Midbrain (tissue), 1 donor: ENCODE results near the gene FBXL7.

Experiments
- DNase-seq: peaks from one replicate; lab custom pipeline; 2025; lab: John Stamatoyannopoulos, UW

FBXL7 gene

DNA sequence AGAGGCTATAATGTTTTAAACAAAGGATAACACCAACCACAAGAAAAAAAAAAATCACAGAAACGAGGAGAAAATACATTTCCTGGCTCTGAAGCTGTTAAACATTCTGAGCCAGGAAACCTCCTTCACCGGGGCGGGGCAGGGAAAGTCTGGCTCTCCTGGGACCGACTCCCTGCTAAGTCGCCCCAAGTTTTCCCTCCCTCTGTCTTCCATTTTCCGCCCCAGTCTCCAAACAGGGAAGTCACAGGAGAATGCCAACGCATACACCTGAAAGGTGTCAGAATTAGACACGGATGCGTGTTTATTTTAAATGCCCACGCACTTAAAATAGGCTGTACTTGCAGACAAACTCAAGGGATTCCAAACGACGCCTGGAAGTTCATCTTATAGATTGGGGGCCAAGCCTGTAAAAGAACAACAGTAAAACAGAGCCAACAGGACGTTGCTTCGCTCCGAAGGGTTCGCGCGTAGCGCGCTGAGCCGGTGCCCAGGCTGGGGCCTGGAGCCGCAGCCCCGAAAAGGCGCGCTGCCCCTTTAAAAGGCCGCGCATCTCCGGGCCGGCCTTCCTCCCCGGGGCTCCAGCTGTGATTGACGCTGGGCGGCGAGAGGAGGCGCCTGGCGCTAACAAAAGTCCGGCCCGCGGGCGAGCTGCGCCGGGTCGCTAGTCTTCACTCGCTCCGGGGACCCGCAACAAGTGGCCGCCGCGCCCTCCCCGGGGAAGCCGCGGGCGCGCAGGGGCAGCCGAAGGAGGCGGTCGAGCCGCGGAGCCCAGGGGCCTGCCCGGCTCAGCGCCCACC is at the start of gene FBXL7:
Gene FBXL7, plus strand, starts transcription at position 653 of the 797 bp plus-strand sequence.
- DNase-seq = peak; percentile 88

DNA sequence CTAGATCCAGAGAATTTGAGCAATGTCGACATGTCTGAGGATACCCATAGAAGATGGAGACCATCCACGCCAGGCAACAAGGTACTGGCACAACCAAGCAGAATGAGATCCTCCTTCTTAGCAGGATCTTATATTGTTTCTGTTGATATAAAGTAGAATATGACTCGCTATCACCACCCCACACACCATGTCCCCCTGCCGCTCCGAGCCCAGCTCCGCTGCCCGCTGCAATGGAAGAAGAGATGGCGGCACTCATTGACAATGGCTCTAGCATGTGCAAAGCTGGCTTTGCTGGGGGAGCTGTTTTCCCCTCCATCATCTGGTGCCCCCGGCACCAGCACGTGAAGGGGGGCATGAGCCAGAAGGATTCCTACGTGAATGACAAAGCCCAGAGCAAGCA is 49.5 kb upstream of the FBXL7 start:
- DNase-seq = no peak

GRCh38 chr5:15450949-15451348 is 49.0 kb upstream of the FBXL7 start:
- DNase-seq = no peak

DNA sequence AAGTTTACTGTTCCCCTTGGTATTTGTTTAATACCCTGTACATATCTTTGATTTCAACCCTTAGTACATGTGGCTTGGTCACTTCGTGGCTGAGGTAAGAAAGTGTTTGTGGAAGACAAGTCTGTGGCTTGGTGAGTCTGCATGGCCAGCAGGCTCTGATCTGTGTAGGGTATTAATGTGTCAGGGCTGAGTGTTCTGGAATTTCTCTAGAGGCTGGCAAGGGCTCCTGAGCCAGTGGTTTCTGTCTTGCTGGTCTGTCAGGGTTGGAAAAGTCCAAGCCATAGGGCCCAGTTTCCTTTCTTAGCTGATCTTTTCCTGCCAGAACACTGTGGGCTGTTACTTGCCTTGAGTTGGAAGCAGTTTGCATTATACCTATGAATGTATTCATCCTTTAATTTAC is 48.0 kb upstream of the FBXL7 start:
- no peak for DNase-seq

DNA sequence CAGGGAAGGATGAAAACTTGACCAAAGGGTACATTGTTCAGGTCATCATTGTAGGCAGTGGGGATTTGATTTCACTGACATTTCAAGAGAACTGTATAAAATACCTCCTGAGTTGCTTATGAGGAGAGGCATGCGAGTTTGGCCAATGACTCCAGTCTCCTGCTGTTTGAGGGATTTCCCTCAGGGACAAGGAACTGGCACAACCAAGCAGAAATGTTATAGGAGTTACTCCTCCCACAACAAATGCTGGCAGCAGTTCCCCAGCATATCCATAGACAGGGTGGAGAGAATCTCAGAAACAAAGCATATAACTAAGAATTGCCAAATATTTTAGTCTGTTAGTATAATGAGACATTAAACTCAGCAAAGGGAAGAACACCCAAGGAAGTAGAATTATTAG is 47.2 kb upstream of the FBXL7 start:
- DNase-seq = no peak

GRCh38 chr5:15459200-15459599 is 40.8 kb upstream of the FBXL7 start:
- DNase-seq = no peak

- DNase-seq = no peak
Observed at GRCh38 chr5:15463231-15463980, 36.6 kb upstream of the FBXL7 start.

DNA sequence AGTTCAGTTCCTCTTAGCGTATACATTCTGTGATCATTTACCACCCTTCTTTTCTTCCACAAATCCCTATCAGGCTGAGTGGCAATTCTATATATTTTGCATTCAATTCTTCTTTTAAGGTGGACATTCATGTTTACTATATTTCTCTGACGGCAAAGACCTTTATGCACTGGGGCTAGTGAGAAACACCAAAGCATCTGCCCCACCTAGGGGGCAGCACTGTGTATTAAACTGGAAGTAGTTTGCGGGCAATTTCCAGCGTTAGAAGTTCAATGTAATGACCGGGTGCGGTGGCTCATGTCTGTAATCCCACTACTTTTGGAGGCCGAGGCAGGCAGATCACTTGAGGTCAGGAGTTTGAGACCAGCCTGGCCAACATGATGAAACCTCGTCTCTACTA is 27.9 kb upstream of the FBXL7 start:
- no peak for DNase-seq

DNA sequence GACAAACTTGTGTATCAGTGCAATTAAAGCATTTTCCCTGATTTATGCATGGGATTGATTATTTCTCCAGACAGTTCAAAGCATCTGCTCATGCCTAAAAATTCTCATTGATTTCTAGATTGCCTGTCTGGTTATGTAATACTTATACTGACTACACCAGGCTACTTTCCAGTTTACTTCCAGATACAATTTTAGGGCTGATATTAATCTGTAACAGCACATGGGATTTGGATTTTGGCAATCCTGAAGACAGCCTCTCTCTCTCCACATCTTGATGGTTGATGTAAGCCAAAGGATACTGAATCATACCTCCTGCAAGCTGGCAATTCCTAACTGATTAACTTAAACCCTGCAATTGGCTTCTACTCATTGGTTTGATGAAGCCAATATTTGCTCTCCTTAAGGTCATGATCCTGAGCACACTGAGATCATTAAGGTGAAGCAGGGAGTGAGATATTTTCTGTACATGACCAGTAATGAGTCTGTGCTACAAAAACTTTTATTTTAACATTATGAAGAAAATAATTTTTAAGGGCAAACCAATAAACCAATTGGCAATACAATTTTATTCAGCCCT is 25.7 kb upstream of the FBXL7 start:
- DNase-seq = no peak

DNA sequence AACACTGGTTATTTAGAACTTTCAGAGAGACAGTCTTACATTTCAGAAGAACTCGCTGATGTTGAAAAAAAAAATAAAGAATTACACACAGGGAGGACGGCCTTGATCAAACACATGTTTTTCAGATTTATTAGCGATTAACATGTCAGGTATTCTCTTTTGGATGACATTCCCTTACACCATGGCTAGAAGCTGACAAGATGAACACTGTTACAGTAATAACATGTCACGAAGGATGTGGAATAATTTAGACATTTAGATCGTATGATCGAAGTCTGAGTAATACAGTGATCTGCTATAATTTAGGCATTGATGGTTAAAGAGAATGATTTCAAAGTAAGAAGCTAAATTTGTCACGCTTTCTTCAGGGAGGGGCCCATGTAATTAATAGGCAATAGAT is 24.6 kb upstream of the FBXL7 start:
- no peak for DNase-seq

- no peak for DNase-seq
Observed at GRCh38 chr5:15476977-15477376, 23.0 kb upstream of the FBXL7 start.

- no peak for DNase-seq
Observed at GRCh38 chr5:15480436-15480835, 19.5 kb upstream of the FBXL7 start.

DNA sequence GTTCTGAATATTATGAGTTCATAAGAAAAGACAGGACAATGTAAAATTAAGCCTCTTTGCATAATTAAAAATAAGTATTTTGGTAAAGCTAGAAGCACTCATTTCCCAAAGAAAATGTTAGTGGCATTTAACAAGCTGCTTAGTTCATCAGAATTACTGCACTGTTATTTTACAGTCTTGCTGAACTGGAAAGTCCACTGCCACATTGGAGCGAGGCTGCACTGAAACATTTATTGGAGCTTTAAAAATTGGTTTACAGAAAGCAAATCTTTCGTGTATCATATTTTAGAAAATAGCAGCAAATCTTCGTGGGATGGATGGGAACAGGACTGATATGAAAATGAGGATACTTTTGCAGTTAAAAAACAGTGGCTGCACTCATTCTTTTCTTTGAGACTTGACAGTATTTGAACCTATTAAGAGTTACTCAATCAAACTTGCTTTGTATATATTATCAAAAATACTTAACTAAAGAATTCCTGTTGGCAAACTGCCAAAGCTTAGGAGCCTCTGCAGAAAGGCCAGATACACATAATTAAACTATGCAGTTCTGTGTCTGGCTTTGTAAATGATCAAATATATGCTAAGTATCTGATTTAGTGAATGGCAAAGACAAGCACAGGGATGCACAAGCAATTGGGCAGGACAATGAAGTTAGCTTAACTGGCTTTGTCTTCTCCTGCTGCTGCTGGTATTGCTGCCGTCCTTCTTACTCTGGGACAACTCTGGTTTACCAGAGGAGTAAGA is 16.5 kb upstream of the FBXL7 start:
- DNase-seq = no peak

DNA sequence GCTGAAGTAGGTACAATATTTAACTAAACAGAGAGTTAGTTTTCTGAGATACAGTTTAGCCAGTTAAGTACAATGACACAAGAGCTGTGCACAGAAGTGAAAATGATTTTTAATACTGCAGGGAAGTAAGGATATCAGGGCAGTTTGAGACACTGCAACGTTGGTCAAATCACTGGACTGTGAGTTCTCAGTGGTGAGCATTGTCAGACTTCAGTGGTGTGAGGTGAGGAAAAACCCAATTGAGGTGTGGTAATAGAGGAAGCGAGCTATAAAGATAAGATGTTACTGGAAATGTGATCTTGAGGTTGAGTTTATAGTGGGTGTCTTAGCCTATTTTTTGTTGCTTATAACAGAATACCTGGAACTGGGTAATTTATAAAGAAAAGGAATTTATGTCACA is 12.8 kb upstream of the FBXL7 start:
- no peak for DNase-seq

- no peak for DNase-seq
Observed at GRCh38 chr5:15489571-15490235, 10.3 kb upstream of the FBXL7 start.

DNA sequence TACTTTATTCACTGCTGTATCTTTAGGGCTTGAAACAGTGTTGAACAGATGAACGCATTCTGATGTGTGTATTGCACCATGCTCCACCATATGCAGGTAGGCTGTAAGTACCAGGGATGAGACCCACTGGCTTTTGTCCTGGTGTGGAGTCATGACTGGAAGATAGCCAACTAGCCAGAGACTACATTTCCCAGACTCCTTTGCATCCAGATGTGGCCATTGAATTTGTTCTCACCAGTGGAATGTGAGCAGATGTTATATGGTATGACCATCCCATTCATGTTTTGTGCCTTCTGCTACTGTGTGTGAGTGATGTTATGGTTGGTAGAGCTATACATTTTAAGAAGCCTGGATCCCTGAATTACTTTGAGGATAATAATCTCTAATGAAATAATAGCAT is 7.4 kb upstream of the FBXL7 start:
- no peak for DNase-seq

- DNase-seq = no peak
Observed at GRCh38 chr5:15493501-15493900, 6.5 kb upstream of the FBXL7 start.

DNA sequence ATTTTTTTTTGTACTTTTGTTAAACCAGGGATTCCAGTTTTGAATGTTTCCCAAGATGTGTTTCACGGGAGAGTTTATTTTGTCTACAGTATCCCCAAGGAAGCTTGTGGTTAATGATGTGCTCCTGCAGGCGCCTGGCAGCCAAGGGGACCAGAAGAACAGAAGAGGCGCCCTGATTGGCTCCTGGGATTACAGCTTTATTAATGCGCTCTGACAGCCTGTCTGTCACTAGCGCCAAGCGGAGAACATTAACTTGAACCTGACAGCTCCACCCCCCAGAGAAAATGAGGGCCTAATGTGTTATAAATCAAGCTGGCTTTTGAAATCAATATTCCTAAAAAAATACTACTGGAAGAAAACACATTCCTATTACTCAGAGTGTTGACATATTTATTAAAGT is 5.0 kb upstream of the FBXL7 start:
- DNase-seq = no peak

DNA sequence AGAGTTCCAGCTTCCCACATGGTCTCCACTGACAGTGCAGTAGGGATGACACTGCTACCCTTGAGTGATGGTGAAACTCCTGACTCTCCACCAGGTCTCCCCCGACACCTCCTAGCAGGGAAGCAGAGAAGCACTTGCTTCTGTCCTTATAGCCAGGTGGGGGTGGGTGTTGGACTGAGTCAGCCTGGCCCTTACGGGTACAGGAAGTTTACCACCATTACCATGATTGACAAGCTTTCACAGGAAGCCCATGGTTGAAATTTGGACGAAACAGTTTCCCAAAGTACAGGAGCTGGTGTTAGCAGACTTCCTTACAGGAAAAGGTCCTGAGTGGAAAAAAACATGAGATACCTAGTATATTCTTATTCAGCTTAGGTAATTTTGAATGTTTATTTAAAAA is 3.1 kb upstream of the FBXL7 start:
- no peak for DNase-seq

GRCh38 chr5:15500325-15501001 is 483 bp downstream of the FBXL7 start:
- no peak for DNase-seq

DNA sequence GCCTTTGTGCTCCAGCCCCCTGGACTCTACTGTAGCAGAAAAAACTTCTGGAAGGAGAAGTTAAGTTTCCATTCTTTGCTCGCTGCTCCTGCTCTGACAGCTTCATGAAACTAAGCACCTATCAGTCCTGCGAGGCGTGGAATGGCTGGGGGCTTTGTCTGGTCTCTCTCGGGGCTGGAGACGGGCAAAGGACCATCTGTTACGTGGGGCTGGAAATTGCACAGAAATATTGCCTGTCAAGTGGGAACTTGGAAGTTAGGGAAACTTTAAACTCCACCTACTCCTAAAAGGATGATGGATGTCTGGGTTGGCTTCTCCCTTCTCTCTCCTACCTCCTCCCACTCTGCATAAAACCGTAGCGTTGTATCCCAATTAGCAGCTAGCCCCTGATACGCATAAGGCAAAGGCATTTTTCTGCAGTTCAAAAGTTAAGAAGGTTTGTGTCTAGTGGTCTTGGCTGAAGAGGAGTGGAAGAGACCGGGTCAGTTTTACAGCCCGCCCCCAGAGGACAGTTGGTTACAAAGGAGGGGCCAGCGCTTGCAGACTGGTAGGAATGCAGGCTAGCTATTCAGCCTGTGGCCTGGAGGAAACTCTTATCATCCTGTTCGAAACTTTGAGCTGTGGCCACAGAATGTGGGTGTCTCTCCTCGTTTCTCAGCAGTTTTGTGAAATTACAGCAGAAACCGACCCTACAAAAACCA is 1.3 kb downstream of the FBXL7 start:
- DNase-seq = peak; percentile 59
